Measurements from ENCODE around the gene LRRC41.

Gene LRRC41

GRCh38 chr1:46303038-46303871 lies at the start of gene LRRC41, which contains the start of gene UQCRH:
Gene LRRC41, minus strand, starts transcription at chr1:46303616. Its CDS starts 294 bp downstream, at chr1:46303322.
Gene UQCRH, plus strand, starts transcription at chr1:46303698. Its CDS starts 69 bp downstream, at chr1:46303767.
- Histone ChIP-seq H3K4me3 (ENCODE audit: low read length) (peak within 1 kb of the TSS; percentile 98), H3K9ac (ENCODE audit: low read depth, low read length) (peak within 1 kb of the TSS; percentile 99), H3K9me3 (ENCODE audit: insufficient read depth, low read depth, low read length) (no peaks in the 10 kb centered on the region), H3K27me3 (ENCODE audit: insufficient read depth, low read length) (no peaks in the 10 kb centered on the region), H3K27ac (ENCODE audit: low read length) (peak within 1 kb of the TSS; percentile 43), H3K4me1 (ENCODE audit: insufficient read depth, low read length) (peaks cover 27% of the 10 kb centered on the region), H3K36me3 (ENCODE audit: insufficient read depth, low read depth, low read length) (peaks cover 18% of the 10 kb centered on the region; the same call in 1 of the 2 replicates)

DNA sequence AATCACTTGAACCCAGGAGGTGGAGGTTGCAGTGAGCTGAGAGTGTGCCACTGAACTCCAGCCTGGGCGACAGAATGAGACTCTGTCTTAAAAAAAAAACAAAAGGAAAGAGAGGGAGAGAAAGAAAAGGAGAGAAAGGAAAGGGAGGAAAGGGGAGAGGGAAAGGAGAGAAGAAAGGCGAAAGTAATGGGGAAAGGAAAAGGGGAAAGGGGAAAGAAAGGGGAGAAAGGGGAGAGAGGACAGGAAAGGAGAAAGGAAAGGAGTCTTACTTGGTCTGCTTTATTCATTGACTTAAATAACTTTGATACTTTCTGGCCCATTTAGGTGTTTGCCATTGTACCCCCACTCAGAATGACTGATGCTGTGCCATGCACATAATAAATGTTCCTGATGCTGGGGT lies 48.9 kb upstream of the LRRC41 start:
- Histone ChIP-seq H3K9ac (ENCODE audit: low read depth, low read length) (no peak overlapping the region), H3K27me3 (ENCODE audit: insufficient read depth, low read length) (no peaks in the 10 kb centered on the region), H3K9me3 (ENCODE audit: insufficient read depth, low read depth, low read length) (no peaks in the 10 kb centered on the region), H3K4me1 (ENCODE audit: insufficient read depth, low read length) (no peaks in the 10 kb centered on the region), H3K36me3 (ENCODE audit: insufficient read depth, low read depth, low read length) (peaks cover 76% of the 10 kb centered on the region), H3K27ac (ENCODE audit: low read length) (no peak overlapping the region), H3K4me3 (ENCODE audit: low read length) (no peak overlapping the region)

- Histone ChIP-seq H3K9ac (ENCODE audit: low read depth, low read length) (no peak overlapping the region), H3K4me1 (ENCODE audit: insufficient read depth, low read length) (peaks cover 7% of the 10 kb centered on the region; the same call in 1 of the 2 replicates), H3K27ac (ENCODE audit: low read length) (no peak overlapping the region), H3K9me3 (ENCODE audit: insufficient read depth, low read depth, low read length) (no peaks in the 10 kb centered on the region), H3K27me3 (ENCODE audit: insufficient read depth, low read length) (no peaks in the 10 kb centered on the region), H3K4me3 (ENCODE audit: low read length) (no peak overlapping the region), H3K36me3 (ENCODE audit: insufficient read depth, low read depth, low read length) (peaks cover 57% of the 10 kb centered on the region)
These were observed 41.9 kb upstream of the LRRC41 start for GRCh38 chr1:46345281-46345680.

GRCh38 chr1:46344481-46344880 lies 41.1 kb upstream of the LRRC41 start:
- H3K9me3 ChIP-seq (ENCODE audit: insufficient read depth, low read depth, low read length) = no peaks in the 10 kb centered on the region
- H3K27me3 ChIP-seq (ENCODE audit: insufficient read depth, low read length) = no peaks in the 10 kb centered on the region
- H3K27ac ChIP-seq (ENCODE audit: low read length) = no peak overlapping the region
- no peak overlapping the region for H3K9ac ChIP-seq (ENCODE audit: low read depth, low read length)
- peaks cover 49% of the 10 kb centered on the region for H3K36me3 ChIP-seq (ENCODE audit: insufficient read depth, low read depth, low read length)
- no peak overlapping the region for H3K4me3 ChIP-seq (ENCODE audit: low read length)
- H3K4me1 ChIP-seq (ENCODE audit: insufficient read depth, low read length) = peaks cover 10% of the 10 kb centered on the region; the same call in 1 of the 2 replicates

- H3K27ac ChIP-seq (ENCODE audit: low read length) = no peak overlapping the region
- H3K4me1 ChIP-seq (ENCODE audit: insufficient read depth, low read length) = peaks cover 12% of the 10 kb centered on the region; the same call in 1 of the 2 replicates
- peaks cover 43% of the 10 kb centered on the region for H3K36me3 ChIP-seq (ENCODE audit: insufficient read depth, low read depth, low read length)
These were observed 40.3 kb upstream of the LRRC41 start for GRCh38 chr1:46343705-46344104.

DNA sequence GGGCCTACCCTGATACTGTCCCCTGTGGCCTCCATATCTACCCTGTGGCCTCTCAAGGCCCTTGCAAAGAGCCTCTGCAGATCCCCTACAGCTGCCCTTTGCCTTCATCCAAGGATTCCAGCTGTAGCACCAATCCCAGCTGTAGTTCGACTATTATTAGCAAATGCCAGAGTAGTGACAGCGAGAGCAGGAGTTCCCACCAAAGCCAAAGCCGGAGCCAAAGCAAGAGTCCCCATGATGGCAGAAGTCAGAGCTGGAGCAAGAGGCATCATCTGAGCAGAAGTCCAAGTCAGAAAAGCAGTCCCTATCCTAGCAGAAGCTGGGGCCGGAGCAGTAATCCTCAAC lies 39.9 kb upstream of the LRRC41 start:
- H3K4me3 ChIP-seq (ENCODE audit: low read length) = no peak overlapping the region
- peaks cover 12% of the 10 kb centered on the region; the same call in 1 of the 2 replicates for H3K4me1 ChIP-seq (ENCODE audit: insufficient read depth, low read length)
- H3K9me3 ChIP-seq (ENCODE audit: insufficient read depth, low read depth, low read length) = no peaks in the 10 kb centered on the region
- no peaks in the 10 kb centered on the region for H3K27me3 ChIP-seq (ENCODE audit: insufficient read depth, low read length)
- H3K36me3 ChIP-seq (ENCODE audit: insufficient read depth, low read depth, low read length) = peaks cover 41% of the 10 kb centered on the region
- H3K9ac ChIP-seq (ENCODE audit: low read depth, low read length) = no peak overlapping the region
- no peak overlapping the region for H3K27ac ChIP-seq (ENCODE audit: low read length)

More at GRCh38 chr1:46343705-46344104, 40.3 kb upstream of the LRRC41 start:
- Histone ChIP-seq H3K27me3 (ENCODE audit: insufficient read depth, low read length) (no peaks in the 10 kb centered on the region), H3K4me3 (ENCODE audit: low read length) (no peak overlapping the region), H3K9me3 (ENCODE audit: insufficient read depth, low read depth, low read length) (no peaks in the 10 kb centered on the region), H3K9ac (ENCODE audit: low read depth, low read length) (no peak overlapping the region)

- H3K27me3 ChIP-seq (ENCODE audit: insufficient read depth, low read length) = no peaks in the 10 kb centered on the region
- H3K9ac ChIP-seq (ENCODE audit: low read depth, low read length) = no peak overlapping the region
- H3K4me3 ChIP-seq (ENCODE audit: low read length) = no peak overlapping the region
- no peak overlapping the region for H3K27ac ChIP-seq (ENCODE audit: low read length)
- H3K4me1 ChIP-seq (ENCODE audit: insufficient read depth, low read length) = peaks cover 12% of the 10 kb centered on the region; the same call in 1 of the 2 replicates
- H3K36me3 ChIP-seq (ENCODE audit: insufficient read depth, low read depth, low read length) = peaks cover 41% of the 10 kb centered on the region
- H3K9me3 ChIP-seq (ENCODE audit: insufficient read depth, low read depth, low read length) = no peaks in the 10 kb centered on the region
These were observed 39.4 kb upstream of the LRRC41 start for GRCh38 chr1:46342677-46343350.

DNA sequence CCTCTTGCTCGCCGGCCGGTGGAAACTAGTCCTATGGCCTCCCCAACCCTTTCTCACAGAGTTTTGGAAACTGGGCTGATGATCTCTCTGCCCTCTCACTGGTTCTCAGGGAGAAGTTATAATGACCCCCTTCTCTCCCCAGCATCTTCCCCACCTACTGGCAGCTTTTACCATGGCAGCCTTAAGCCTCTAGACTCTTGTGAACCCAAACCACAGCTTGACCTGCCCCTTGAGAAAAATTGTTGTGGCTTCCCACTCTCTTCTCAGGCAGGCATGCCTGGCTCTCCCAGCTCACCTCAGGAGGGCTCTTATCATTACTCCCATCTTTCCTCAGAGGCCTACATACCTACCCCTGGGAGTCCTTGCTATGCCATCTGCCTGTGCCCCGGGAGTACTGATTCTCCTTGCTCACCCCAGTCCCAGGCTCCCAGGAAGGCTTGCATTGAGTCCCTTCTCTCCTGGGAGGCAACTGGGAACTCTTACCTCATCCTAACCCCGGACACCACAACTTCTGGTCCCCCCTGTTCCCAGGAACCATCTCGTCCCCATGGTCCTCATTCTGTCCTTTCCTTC lies 38.8 kb upstream of the LRRC41 start:
- Histone ChIP-seq H3K36me3 (ENCODE audit: insufficient read depth, low read depth, low read length) (peaks cover 35% of the 10 kb centered on the region), H3K27me3 (ENCODE audit: insufficient read depth, low read length) (no peaks in the 10 kb centered on the region), H3K27ac (ENCODE audit: low read length) (no peak overlapping the region), H3K4me3 (ENCODE audit: low read length) (peak overlapping the region; percentile 89; the same call in 1 of the 2 replicates), H3K9me3 (ENCODE audit: insufficient read depth, low read depth, low read length) (no peaks in the 10 kb centered on the region), H3K9ac (ENCODE audit: low read depth, low read length) (no peak overlapping the region), H3K4me1 (ENCODE audit: insufficient read depth, low read length) (peaks cover 12% of the 10 kb centered on the region; the same call in 1 of the 2 replicates)

GRCh38 chr1:46341222-46342083 lies 38.0 kb upstream of the LRRC41 start:
- Histone ChIP-seq H3K27me3 (ENCODE audit: insufficient read depth, low read length) (no peaks in the 10 kb centered on the region), H3K4me3 (ENCODE audit: low read length) (peak overlapping the region; percentile 89), H3K27ac (ENCODE audit: low read length) (peak overlapping the region; percentile 96), H3K9me3 (ENCODE audit: insufficient read depth, low read depth, low read length) (no peaks in the 10 kb centered on the region), H3K9ac (ENCODE audit: low read depth, low read length) (peak overlapping the region; percentile 94; the same call in 1 of the 2 replicates), H3K4me1 (ENCODE audit: insufficient read depth, low read length) (peaks cover 12% of the 10 kb centered on the region; the same call in 1 of the 2 replicates), H3K36me3 (ENCODE audit: insufficient read depth, low read depth, low read length) (peaks cover 27% of the 10 kb centered on the region)

DNA sequence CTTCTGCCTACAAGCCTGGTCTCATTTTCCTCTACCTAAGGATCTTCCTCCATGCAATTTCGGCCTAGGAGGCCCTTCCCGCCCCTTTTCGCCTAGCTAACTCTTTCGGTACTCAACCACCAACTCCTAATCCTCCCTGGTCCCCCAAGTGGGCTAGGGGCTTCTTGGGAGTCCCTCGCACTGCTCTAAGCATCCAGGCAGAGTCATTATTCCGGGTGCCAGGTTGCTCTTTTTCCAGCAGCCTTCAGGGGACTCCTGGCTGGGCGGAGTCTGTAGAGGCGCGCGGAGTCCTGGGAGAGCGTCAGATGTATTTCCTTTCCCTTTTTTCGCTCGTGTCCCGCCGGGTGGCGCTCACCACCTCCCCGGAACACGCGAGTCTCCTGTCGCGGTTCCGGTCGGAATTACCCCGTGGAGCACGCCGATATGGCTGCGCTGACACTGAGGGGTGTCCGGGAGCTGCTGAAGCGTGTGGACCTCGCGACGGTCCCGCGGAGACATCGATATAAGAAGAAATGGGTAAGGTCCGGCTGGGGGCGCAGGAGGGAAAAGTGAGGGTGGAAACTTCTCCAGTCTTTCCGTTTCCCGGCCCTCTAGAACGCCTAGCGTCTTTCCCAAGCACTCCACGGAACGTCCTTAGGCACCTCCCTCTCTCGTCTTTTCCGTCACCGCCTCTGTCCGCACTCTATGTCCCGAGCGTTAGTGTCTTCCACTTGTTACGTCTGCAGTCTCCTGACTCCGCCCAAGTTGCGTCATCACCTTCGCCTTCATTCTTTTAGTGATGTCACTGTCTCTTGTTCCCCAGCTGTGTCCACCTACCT lies 37.2 kb upstream of the LRRC41 start, which contains the start of gene NSUN4:
Gene NSUN4 (plus strand): TSS at position 404 of the 818 bp plus-strand sequence. CDS start 20 bp downstream, at position 424.
- Histone ChIP-seq H3K4me1 (ENCODE audit: insufficient read depth, low read length) (peaks cover 12% of the 10 kb centered on the region; the same call in 1 of the 2 replicates), H3K27me3 (ENCODE audit: insufficient read depth, low read length) (no peaks in the 10 kb centered on the region), H3K36me3 (ENCODE audit: insufficient read depth, low read depth, low read length) (peaks cover 26% of the 10 kb centered on the region), H3K4me3 (ENCODE audit: low read length) (peak within 1 kb of the TSS; percentile 89), H3K27ac (ENCODE audit: low read length) (peak within 1 kb of the TSS; percentile 96), H3K9me3 (ENCODE audit: insufficient read depth, low read depth, low read length) (no peaks in the 10 kb centered on the region), H3K9ac (ENCODE audit: low read depth, low read length) (peak within 1 kb of the TSS; percentile 94)

Data from iPS-20b (cell line).